Ectodermal cell (in vitro differentiated cells): ENCODE data around the gene CCZ1B.
"Not testable (repeated sequence)": the region's sequence is repeated elsewhere in the genome, so short reads cannot be mapped to it uniquely, and the experiment has no call there.

Experiments
- H3K27ac ChIP-seq: 2 replicates; pipeline ENCODE4 v1.7.0; 2013; ENCODE audit warnings: mild to moderate bottlenecking, low read depth, low read length; ENCODE audit not compliant: insufficient read depth, poor library complexity, severe bottlenecking
- H3K27me3 ChIP-seq: 2 replicates; pipeline ENCODE4 v1.7.0; 2013; ENCODE audit warnings: mild to moderate bottlenecking, low read length; ENCODE audit not compliant: insufficient read depth, control insufficient read depth, poor library complexity, severe bottlenecking
- H3K36me3 ChIP-seq: one replicate; pipeline ENCODE4 v1.7.0; 2013; ENCODE audit warnings: low read length; ENCODE audit not compliant: control insufficient read depth, insufficient read depth
- H3K4me1 ChIP-seq: one replicate; pipeline ENCODE4 v1.7.0; 2013; ENCODE audit warnings: low read length; ENCODE audit not compliant: control insufficient read depth, insufficient read depth
- H3K4me3 ChIP-seq: 2 replicates; pipeline ENCODE4 v1.7.0; 2013; ENCODE audit warnings: low read depth, low read length, control low read depth; ENCODE audit not compliant: insufficient read depth
- H3K9me3 ChIP-seq: 2 replicates; pipeline ENCODE4 v1.7.0; 2013; ENCODE audit warnings: mild to moderate bottlenecking, low read length, moderate library complexity; ENCODE audit not compliant: control insufficient read depth
- whole genome bisulfite sequencing, 2 experiments: methylation state at CpG; one replicate each; pipeline ENCODE4 v1.1.7; 2013; ENCODE audit warnings: missing lambda C conversion rate in 2 of 2; 5-methylcytosine and 5-hydroxymethylcytosine counted together

CCZ1B gene

DNA sequence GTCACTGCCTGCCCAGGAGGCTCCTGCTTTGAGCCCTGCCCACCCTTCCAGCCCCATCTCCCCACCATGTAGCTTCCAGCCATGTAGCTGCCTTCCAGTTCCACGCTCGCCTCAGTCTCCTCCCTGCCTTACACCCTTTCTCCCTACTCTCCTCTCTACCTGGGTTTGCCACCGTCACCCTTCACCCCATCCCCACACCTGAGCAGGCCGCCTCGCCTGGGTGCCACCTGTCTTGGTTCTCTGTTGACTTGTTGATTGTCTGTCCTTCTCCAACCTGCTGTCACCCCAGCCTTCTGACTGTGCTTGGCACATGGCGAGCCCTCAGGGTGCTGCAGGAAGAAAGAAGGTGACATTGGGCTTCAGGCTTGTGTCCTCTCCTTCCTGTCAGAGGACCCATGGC is 75.9 kb downstream of the CCZ1B start:
- not testable (repeated sequence) for H3K27me3 ChIP-seq, H3K4me1 ChIP-seq, H3K36me3 ChIP-seq, H3K27ac ChIP-seq, H3K4me3 ChIP-seq, H3K9me3 ChIP-seq
- 96 to 98% methylated on average over 3 of the region's 6 CpGs for WGBS, 2 experiments

DNA sequence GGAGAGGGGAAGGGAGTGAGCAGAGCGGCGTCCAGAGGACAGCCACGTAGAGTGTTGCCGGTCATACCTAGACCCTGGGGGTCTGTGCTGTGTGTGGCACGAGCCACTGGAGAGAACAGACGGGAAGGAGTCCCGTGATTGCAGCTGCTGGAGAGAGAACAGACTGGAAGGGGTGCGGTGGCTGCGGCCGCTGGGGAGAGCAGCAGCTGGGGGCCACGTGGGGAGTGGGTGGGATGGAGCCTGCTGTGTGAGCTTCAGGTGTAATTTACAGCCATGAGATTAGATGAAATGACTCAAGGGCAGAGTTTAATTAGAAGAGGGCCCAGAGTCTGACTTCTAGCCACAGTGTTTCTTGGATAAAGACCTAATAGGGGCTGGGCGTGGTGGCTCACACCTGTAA is 76.7 kb downstream of the CCZ1B start:
- H3K27me3 ChIP-seq, H3K4me3 ChIP-seq, H3K27ac ChIP-seq, H3K36me3 ChIP-seq, H3K4me1 ChIP-seq, H3K9me3 ChIP-seq: not testable (repeated sequence)
- 100% methylated on average over 5 of the region's 12 CpGs for WGBS, 2 experiments
